ENCODE results near the gene NBR1.
"Not testable (repeated sequence)": the region's sequence is repeated elsewhere in the genome, so short reads cannot be mapped to it uniquely, and the experiment has no call there.

NBR1 gene

GRCh38 chr17:43220511-43221125 lies 49.6 kb downstream of the NBR1 start:
- TF ChIP-seq, protein P1, sequence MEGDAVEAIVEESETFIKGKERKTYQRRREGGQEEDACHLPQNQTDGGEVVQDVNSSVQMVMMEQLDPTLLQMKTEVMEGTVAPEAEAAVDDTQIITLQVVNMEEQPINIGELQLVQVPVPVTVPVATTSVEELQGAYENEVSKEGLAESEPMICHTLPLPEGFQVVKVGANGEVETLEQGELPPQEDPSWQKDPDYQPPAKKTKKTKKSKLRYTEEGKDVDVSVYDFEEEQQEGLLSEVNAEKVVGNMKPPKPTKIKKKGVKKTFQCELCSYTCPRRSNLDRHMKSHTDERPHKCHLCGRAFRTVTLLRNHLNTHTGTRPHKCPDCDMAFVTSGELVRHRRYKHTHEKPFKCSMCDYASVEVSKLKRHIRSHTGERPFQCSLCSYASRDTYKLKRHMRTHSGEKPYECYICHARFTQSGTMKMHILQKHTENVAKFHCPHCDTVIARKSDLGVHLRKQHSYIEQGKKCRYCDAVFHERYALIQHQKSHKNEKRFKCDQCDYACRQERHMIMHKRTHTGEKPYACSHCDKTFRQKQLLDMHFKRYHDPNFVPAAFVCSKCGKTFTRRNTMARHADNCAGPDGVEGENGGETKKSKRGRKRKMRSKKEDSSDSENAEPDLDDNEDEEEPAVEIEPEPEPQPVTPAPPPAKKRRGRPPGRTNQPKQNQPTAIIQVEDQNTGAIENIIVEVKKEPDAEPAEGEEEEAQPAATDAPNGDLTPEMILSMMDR (IDR thresholded peaks at IDR 0.05; ENCODE audit: low read depth, low read length): no peak
- H3K4me3 ChIP-seq (ENCODE audit: low read depth, low read length): no peak overlapping the region

DNA sequence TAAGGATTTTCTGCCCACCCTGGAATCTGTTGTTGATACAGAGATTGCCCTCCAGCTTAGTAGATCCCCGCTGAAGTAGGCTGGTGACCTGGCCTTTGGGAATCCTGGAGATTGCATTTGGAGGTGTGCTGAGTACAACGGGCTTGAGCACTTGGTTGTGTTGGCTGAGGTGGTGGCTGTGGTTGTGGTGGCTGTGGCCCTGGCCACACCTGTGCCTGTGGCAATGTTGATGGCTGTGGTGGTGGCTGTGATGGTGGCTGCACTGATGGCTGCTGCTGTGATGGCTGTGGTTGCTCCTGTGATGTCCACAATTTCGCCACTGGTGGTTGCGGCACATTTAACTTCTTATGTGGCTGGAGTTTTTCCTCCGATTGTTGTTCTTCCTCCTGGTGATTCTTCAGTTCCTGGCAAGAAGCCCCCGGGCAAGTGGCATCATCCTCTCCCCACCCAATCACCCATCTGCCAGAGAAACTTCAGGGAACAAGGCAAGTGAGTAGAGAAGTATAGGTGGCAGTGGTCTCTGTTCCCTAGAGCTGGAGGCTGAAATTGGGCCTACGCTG lies 53.2 kb downstream of the NBR1 start:
- no peak overlapping the region for H3K4me3 ChIP-seq (ENCODE audit: low read depth, low read length)
- TF ChIP-seq, protein P1 (IDR thresholded peaks at IDR 0.05; ENCODE audit: low read depth, low read length): no peak

DNA sequence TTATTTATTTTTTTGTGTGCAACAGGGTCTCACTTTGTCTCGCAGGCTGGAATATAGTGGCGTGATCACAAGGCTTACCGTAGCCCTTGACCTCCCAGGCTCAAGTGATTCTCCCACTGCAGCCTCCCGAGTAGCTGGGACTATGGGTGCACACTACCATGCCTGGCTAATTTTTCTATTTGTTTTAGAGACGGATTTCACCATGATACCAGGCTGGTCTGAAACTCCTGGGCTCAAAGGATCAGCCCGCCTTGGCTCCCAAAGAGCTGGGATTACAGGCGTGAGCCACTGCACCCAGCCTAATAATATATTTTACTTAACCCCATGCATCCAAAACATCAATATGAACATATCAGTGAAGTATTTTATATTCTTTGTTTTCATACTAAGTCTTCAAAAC lies 55.4 kb downstream of the NBR1 start:
- TF ChIP-seq, protein P1 (IDR thresholded peaks at IDR 0.05; ENCODE audit: low read depth, low read length): no peak
- no peak overlapping the region for H3K4me3 ChIP-seq (ENCODE audit: low read depth, low read length)

DNA sequence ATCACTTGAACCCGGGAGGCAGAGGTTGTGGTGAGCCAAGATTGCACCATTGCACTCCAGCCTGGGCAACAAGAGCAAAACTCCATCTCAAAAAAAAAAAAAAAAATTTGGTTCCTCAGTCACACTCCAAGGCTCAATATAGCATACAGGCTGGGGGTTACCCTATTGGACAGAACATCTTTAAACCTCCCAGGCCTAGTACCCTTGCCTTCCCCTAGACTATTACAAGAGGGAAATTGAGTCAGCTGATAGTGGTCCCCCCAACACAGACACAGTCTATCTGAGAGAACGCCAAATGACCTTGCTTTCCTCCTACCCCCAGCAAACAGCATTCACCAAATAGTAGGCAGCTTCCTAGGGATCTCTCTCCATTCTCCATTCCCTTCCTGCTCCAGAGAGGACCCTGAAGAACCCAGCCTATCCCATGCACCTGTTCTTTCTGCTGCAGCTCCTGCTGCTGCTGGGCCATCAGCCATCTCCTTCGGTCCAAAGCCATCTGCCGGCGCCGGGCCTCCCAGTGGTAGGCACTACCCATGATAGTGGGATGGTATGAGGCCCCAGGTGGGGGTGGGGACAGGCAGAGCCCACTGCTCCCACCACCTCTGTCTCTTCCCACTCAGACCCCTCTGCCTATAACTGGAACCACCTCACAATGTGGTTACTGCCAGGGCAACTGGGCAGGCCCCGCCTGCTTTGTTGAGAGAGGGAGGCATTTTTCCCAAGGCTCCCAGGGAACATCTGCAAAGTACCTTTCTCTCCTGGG lies 57.2 kb downstream of the NBR1 start, which contains the start of gene CCDC200:
Gene CCDC200, minus strand, starts transcription at position 604 of the 763 bp plus-strand sequence. Its CDS starts 69 bp downstream, at position 535.
- not testable (repeated sequence) for H3K4me3 ChIP-seq (ENCODE audit: low read depth, low read length)

DNA sequence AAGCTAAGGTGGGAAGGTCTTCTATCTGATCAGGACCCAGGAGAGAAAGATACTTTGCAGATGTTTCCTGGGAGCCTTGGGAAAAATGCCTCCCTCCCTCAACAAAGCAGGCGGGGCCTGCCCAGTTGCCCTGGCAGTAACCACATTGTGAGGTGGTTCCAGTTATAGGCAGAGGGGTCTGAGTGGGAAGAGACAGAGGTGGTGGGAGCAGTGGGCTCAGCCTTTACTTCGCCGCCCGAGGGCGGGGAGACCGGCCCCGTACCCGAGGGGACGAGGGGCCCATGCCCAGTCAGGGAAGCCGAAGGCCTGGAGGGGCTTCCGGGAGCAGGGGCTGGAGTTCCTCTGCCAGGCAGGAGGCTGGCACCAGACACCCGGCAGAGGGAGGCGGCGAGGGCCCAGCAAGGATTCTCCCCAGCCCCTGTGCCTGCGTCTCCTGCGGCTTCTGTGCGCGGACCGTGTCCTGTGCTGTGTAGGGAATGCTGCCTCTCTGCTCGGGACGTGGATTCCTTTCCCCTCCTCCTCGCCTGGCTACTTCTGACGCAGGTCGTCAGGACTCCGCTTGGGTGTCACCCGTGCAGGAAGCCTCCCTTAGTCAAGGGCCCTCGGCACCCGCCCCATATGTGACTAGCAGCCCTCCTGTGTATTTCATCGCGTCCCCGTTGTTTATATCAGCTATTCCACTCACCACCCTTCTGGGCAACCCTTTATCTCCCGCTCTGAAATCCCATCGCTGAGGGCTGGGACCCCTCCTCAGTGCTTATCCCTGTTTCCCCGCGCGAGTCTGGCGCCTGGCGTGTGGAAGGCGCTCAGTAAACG lies 60.4 kb downstream of the NBR1 start:
- H3K4me3 ChIP-seq (ENCODE audit: low read depth, low read length): peak overlapping the region; percentile 29

GRCh38 chr17:43232021-43232699 lies 61.1 kb downstream of the NBR1 start:
- peak overlapping the region; percentile 29 for H3K4me3 ChIP-seq (ENCODE audit: low read depth, low read length)

- not testable (repeated sequence) for H3K4me3 ChIP-seq (ENCODE audit: low read depth, low read length)
Observed at GRCh38 chr17:43233263-43233662, 62.2 kb downstream of the NBR1 start.

- H3K4me3 ChIP-seq (ENCODE audit: low read depth, low read length): not testable (repeated sequence)
Observed at GRCh38 chr17:43233877-43234276, 62.9 kb downstream of the NBR1 start, which contains the start of gene RNU2-1. RNU2-1 (minus strand) TSS chr17:43233977.

DNA sequence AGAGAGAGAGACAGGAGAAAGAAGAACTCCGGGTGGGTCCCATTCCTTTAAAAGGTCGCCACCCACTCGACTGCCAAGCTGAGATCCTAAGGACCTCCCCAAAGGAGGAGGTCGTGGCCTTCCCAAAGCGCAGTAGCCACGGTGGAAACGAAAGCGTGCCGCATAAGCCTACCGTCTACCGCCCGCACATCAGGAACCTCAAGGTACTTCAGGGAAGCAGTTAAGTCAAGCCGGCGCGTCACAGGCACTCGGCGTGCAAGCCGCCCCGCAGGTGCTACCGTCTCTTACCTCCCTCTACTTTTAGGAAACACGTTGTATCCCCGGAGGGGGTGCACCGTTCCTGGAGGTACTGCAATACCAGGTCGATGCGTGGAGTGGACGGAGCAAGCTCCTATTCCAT lies 68.6 kb downstream of the NBR1 start:
- H3K4me3 ChIP-seq (ENCODE audit: low read depth, low read length): not testable (repeated sequence)

- not testable (repeated sequence) for H3K4me3 ChIP-seq (ENCODE audit: low read depth, low read length)
Observed at GRCh38 chr17:43240596-43241352, 69.8 kb downstream of the NBR1 start.

- H3K4me3 ChIP-seq (ENCODE audit: low read depth, low read length): not testable (repeated sequence)
Observed at GRCh38 chr17:43246456-43246855, 75.4 kb downstream of the NBR1 start.

All from WI38 (cell line).